ENCODE results near the gene ANAPC4.

ANAPC4 gene

DNA sequence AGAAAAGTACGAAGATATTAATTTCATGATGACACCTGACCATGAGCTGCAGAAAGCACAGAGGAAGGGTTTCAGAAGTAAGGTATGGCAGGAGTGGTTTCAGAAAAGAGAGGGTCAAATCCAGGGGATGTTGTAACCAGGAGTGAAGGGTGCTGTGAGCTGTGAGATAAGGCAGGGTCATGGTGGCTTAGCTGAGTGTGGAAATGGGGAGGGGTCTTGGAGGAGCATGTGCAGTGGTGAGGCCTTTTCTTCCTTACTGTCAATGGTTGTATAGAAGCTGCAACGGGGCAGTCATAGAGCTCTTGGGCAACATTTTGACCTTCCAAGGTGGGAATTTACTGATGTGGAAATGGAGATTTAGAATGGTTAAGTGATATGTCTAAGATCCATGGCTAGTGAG is 2.5 kb downstream of the ANAPC4 start:
- DNase-seq: no peak

DNA sequence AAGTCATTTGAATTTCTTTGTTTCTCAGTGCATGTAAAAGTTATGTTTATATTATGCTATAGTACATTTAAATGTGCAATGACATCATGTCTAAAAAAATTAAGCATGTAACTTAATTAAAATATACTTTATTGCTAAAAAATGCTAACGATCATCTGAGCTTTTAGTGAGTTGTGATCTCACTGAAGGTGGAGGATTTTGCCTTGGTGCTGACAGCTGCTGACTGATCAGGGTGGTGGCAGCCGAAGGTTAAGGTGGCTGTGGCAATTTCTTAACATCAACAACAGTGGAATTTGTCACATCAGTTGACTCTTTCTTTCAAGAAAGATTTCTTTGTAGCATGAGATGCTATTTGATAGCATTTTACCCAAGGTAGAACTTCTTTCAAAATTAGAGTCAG is 6.6 kb downstream of the ANAPC4 start:
- no peak for DNase-seq

DNA sequence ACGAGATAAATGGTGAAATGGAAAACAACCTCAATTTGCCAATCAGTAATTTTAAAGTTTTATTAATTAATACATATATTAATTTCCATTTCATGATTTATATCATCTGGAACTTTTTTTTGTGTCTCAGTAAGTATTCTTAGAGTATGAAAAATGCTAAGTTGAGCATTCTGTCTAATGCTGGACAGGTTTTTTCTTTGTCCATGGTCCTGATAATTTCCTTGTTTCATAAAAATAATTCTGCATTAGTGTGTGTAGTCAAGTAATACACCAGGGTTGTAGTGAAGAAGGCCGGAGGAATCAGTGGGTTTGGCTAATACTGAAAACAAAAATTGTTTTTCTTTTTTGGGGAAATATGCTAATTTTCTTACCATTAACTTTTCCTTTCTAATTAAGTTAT is 9.9 kb downstream of the ANAPC4 start:
- DNase-seq: no peak

DNA sequence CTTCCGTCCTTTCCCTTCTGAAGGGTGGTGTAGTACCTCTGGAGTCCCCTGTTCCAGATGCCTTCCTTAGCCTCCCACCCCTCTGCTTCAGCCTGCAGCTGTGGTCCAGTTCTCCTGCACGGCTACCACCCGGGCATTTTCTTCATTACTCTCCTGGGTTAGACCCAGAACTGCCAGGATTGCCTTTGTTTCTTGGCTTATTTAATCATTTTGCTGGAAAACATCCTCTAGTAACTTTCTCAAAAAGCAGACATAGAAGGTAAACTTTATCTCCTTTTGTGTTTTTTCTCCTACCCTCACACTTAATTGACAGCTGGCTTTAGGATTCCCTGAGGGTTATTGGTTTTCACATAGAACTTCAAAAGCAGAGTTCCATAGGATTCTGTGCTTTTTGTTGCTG is 20.2 kb downstream of the ANAPC4 start:
- DNase-seq: no peak

DNA sequence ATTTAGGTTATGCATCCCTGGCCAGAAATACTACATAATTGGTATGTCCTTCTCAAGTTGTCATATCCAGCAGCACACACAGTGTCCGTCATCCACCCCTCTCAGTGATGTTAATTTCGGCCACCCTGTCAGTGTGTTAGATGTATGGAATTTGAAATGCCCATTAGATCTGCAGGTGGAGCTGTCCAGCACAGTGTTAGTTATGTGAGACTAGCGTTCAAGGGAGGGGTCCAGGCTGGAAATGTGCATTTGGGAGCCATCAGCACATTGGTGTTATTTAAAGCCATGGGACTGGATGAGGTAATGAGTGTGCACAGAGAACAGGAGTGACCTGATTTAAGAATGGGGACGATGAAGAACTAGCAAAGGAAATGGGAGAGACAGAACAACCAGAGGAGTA is 22.4 kb downstream of the ANAPC4 start:
- DNase-seq: no peak

DNA sequence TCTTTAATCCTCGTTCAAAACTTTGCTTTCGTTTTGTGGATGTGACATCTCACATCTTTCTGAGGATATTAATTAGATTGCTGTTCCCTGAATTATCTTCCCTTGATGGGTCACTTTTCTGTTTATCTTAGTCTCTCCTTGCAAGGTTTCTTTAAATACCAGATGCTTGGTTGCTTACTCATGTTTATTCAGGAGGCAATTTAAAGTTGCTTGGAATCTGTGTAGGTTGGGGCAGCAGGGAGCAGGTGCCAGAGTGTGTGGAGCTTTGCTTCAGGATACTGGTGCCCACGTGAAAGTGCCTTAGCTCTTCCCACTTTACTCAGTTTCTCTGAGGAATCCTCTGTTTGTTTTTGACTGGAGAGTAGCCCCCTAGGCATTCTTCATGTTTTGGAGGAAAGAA is 24.0 kb downstream of the ANAPC4 start:
- no peak for DNase-seq

DNA sequence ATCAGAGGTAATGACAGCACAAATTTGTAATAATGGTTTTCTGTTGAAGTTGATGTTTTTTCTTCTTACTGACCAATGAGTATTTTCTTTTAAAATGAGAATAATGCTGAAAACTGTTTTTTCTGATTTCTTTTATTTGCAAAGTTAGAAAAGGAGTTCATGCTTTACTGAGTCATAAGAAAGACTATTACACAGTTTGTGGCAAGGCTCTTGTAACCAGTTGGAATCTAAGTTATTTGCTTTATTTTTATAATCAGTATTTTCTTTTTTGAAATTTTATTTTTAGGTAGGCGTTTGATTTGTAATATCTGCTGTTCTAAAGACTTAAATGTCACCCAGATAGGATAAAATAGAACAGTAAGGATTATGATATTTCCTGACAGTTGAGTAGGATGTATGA is 25.5 kb downstream of the ANAPC4 start:
- DNase-seq: no peak

DNA sequence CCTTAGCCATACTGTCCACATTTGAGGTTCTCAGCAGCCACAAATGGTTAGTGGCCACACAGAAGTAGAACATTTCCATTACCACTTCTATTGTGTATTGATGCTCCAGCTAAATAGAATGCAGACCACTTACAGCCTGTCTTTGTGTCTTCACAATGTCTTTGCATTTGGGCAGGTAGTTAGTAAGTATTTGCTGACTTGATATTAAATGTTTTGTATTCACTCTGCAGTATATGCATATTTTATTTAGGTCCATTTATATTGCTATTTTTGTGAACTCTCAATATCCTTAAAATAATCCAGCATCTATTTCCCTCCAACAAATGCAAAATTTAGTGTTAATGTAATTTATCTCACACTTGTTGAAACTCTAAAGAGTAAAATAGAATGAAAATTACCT is 26.6 kb downstream of the ANAPC4 start:
- DNase-seq: no peak

DNA sequence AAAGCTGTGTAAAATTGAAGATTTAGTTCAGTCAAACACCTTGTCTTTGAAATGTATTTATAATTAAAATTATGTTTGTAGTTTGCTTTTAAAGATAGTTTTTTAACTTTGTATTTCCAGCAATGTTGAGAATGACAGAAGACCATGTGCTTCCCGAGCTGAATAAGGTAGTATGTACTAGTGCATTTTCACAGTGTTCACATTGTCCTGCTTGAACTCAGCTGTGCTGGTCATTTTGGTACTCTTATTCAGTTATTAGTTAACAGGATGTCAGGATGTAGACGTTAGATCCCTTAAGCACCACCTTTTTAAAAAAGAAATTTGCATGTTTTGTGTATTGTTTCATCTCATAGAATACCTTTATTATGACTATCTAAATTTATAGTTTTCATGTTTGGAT is 28.4 kb downstream of the ANAPC4 start:
- no peak for DNase-seq

DNA sequence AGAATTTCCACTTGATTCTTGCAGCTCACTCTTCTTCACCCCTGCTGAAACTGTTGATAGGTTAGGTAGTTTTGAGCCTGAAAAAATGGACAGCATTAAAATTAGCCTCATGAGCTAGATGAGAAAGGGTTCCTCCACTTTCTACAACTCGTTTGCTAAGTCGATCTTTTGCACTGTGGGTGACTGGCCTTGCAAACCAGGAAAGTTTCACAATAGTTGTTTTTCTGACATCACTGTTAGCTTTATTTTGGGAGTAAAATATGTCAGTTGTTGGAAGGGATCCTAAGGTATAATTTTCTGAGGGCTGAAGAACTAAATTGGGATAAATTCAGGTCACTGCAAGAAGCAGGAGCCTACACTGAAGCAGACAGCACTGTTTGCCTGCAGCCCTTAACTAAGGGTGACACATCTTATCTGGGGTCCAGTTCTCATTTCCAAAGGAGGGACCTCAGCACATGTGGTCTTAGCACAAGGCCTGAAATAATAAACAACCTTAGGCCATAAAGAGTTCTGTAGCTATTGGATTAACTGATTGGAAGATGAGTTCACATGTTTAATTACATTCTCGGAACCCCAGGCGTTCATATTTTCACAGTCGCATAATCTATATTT is 29.1 kb downstream of the ANAPC4 start:
- no peak for DNase-seq

DNA sequence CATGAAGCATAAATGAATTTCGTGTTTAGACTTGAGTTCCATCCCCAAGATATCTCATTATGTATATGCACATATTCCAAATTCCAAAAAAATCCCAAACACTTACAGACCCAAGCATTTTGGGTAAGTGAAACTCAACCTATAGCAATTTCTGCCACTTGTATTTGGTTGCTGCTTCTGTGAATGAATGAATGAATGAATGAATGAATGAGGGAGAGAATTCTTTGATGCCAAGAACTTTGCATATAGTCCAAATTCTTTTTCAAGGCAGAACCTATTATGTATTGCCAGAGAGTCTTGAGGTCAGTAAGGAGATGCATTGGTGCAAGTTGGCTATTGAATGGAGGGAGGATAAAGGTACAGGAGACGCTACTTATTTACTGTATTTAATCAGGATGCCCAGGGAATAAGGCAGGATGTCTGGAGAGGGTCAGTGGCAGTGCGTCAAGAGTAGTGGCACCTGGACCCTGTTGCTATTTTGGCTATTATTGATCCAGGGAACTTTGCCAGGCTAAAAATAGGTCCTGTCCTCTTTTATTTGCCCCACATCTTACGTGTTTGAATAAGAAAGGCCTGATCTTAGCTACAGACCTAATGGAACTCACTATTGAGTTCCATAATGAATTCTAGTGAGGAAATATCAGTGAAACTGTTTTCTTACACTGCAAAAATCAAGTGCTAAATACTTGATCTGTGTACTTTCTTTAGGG is 33.9 kb downstream of the ANAPC4 start:
- DNase-seq: no peak

DNA sequence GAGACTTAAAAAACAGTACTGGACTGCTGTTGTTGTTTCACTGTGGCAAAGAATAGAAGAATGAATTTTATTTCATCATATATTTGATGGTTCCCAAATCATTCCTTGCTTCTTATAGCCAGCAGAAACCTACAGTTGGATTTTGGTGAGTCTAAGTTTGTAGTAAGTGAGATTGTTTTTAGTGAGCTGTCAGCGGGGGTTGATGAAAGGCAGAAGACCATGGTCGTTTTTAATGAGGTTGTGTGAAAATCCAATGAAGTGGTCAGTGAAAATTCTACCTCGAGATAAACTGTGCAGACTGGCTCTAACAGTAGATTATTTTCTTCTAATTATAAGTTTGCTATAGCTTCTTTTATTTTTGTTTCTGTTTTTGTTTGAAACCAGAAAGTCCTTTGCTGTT is 36.2 kb downstream of the ANAPC4 start:
- DNase-seq: no peak

DNA sequence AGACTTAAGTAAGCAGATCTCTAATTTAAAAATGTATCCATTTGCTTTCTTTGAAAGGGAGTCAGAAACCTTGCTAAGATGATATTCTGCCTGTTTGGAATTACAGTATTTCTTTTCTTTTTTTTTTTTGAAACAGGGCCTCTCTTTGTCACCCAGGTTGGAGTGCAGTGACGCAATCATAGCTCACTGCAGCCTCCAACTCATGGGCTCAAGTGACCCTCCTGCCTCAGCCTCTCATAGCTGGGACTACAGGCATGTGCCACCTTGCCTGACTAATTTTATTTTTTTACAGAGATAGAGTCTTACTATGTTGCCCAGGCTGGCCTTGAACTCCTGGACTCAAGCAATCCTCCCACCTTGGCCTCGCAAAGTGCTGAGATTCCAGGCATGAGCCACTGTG is 40.0 kb downstream of the ANAPC4 start:
- no peak for DNase-seq

DNA sequence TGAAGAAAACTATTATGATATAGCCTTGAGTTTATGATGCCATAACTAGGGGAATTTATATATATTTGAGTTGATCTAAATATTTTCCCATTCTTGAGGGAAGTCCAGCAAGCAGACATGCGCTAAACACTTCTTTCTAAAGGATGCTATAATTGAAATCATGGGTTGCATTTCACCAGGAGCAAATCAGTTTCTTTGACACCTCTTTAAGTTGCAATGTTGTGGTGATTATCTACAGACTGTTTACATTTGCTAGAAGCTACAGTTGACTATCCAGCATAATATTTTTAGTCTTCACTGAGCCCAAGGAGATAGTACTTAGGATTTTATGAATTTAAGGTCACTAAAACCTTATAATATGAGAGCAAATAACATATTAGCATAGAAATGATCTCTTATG is 43.9 kb downstream of the ANAPC4 start:
- DNase-seq: no peak

DNA sequence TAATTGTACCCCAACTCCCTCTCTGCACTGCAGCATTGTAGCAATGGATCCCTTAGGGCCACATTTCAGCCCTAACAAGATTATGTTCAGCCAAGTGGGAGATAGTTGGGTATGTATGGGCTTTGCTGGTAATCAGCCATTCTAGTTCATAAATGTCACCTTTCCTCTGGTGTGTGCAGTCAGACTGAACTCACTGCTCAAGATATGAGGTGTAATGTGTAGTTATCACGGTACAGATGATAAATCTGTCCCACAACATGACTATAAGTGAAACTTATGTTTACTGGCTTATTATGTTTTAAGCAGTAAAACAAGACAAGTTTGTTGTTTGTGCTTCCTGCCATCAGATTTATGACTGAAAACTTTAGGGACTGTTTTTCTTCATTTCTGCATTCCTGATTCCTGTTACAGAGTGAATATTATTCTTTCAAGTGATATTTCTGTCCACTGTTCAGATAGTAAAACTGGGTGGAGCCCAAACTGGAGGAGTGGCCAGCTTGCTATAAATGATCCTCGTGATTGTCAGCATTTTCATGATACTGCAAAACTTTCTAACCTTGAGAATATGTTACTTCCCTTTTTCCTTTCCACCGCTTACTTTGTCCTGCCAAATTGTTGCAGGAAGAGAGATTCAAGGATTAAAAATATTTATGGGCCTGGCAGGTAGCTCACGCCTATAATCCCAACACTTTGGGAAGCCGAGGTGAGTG is 44.9 kb downstream of the ANAPC4 start:
- DNase-seq: no peak

DNA sequence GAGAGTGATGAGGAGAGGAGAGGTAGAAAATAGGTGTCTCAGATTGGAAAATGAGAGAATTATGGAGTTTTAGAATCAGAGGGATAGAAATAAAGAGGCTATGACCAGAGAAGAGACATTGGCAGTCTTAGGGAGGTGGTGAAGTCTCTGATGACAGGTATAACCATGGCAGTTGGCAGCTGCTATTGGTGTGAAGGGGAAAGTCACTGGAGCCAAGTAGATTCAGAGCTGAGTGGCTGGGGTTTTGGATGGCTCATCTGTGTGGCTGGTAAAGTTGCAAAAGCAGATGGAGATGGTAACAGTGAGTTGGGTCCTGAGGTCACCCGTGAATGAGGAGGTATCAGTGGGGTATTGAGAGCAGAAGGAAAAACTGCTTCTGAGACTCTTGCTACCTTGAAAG is 46.5 kb downstream of the ANAPC4 start:
- no peak for DNase-seq

DNA sequence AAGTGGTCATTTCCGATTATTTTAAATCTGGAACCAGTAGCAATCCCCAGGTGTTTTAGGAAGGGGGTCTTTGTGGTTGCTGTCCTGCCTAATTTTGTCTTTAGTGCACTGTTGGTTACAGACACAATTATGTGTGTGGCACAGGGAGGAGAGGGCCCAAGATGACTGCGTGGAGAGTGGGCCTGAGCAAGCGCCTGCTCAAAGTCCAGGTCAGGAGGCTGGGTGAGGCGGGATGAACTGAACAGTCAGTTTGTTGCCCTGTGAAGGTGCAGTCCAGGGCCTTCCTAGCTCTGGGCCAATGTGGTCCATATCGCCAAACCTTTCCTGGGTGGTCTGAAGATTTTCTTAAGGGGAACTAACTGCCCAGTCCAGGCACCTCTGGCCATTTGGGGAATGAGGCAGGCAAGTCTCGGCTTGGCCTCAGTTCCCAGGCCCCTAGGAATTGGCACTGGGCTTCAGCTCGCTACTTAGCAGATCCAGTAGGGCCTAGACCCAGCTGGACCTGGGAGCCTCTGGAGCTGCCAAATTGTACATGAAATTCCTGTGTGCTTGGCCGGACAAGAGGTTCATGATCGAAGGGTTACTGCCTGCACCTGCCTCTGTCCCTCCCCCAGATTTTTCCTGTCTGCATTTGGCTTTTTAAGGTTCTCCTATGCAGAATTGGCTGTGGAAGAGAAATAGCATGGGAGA is 47.6 kb downstream of the ANAPC4 start:
- no peak for DNase-seq

DNA sequence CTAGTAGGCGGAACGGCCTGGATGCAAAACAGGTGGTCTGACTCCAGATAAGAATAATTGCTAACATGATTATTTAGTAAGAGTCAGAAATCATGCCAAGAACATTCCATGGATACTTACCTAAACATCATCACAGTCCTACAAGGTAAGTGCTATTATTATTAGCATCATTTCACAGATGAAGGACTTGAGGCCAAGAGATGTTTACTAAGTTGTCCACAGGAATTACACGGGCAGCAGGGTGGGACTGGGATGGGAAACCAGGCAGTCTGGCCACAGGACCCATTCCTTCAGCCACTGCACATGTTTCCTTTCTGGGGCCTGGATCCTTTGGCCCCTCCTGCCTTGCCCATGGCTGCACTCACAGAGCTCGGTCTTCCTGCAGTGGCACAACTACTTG is 48.3 kb downstream of the ANAPC4 start:
- no peak for DNase-seq

DNA sequence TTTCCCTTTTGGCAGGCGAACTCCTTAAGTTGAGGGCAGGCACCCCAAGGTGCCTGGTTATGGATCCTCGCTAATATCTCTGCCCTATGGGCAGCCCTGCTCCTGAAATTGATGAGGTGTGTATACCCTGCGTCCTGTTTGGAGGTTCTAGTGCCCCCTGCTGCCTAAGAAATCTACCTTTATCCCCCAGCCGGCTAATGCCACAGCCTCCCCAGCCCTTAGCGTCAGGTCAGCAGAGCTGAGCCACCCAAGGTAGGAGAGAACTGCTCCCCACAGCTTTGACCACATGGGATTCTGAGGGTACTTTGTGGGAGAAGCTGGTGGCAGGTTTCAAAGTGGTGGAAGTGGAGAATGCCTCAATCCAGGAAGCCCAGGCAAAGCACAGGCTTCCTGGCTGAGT is 50.8 kb downstream of the ANAPC4 start:
- DNase-seq: no peak

DNA sequence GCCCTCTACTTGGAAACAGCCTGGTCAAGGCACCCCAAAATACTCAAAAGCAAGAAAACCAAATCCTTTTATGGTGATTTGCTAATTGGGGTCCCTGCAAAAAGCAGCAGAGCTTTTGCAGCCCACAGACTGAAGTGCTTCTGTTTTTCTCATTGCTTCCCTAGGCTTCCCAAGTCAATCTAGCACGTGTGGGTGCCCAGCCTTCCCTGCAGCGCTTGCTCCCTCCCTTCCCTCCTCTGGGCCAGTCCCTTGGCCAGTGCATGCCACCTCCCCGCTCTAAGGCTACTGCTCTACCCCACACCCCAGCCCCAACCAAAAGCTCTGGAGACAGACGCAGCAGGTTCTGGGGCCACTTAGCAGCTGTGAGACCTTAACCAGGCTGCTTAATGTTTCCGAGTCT is 53.6 kb downstream of the ANAPC4 start:
- DNase-seq: no peak

DNA sequence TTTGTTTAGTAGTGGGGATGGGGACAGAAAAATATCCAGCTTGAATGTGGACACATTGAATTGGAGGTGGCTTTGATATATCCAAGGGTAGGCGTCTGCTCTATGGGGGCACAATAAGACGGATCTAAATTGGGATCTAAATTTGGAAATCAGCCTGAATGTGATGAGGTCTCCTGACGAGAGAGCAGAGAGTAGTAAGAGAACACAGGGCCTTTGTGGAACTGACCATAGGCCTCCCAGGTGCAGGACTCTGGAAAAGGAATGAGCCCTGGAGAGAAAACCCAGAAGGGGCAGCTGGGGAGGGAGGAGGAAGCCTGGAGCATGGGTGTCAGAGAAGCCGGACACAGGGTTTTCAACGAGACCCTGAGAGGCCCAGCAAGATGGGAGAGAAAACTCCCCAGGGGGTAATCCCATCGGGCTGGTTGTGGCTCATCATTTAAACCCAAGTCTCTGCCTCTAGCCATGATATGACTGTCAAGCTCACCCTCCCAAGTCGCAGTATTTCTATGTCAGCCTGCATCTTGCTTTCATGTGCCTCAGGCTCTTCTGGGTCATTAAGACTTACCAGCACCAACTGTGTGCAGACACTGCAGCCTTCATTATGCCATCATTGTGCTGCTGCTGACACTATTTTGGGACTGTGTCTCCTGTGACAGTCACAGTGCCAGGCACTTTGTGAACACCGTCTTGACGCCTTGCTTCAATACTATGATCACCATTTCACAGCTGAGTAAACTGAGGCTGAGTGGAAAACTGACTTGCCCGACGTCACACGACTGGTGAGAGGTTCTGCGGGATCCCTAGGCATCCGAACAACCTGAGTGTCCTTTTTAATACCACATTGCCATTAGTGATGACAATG is 57.1 kb downstream of the ANAPC4 start:
- DNase-seq: no peak

DNA sequence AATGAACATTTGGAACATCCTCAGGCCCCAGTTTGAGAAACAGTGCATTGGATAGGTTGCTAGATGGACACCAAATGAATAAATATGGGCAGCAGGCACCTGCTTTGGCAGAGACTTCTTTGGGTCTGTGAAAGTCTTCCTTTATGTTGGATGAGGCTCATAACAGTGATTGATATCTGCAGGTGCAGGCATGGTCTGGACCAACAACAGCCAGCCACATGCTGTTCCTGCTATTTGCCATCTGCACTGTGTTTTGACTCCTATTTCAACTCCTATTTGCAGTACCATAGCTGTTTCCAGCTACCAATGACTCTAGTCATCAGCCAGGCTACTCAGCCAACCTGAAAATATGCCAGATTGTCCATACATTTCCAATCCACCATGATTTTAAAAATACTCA is 60.9 kb downstream of the ANAPC4 start:
- peak; percentile 37 for DNase-seq

DNA sequence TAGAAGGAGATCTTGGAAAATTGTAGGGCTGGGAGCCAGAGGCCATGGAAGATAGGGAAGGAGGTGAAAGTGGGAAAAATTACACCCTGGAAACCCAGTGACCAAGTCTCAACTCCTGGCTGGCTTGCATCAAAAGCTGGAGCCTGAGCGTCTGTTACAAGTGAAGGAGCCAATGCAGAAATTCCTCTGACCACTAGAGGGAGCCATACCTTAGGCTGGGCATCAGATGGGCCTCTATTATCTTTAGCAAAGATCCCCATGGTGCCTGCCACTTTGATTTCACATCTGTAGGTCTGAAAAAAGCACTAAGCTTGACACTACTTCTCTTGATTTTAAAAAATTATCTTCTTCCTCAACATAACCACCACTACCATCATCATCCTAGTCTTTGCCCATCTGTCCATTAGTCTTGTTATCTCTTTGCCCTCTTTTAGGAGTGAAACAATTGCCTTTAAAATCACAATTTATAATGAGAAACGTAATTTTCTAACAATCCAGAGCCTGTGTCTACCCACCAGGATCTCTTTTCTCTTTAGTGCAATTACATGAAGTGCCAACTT is 62.9 kb downstream of the ANAPC4 start:
- peak; percentile 79 for DNase-seq
